Ecto neural progenitor cell (in vitro differentiated cells): ENCODE data around the gene RALGAPB.
"Not testable (repeated sequence)": the region's sequence is repeated elsewhere in the genome, so short reads cannot be mapped to it uniquely, and the experiment has no call there.

Experiments
- DNase-seq: peaks from one replicate; pipeline ENCODE4 v3.0.0-alpha.2; 2018; ENCODE audit warnings: low spot score

Gene RALGAPB

GRCh38 chr20:38585404-38586180 lies 112.9 kb downstream of the RALGAPB start:
- no peak for DNase-seq

- no peak for DNase-seq
Measured at GRCh38 chr20:38586181-38586525, 113.5 kb downstream of the RALGAPB start.

GRCh38 chr20:38588303-38588702 lies 115.7 kb downstream of the RALGAPB start:
- no peak for DNase-seq

GRCh38 chr20:38589351-38589750 lies 116.7 kb downstream of the RALGAPB start:
- no peak for DNase-seq

GRCh38 chr20:38589967-38590675 lies 117.5 kb downstream of the RALGAPB start:
- DNase-seq, result no peak

GRCh38 chr20:38590676-38591473 lies 118.2 kb downstream of the RALGAPB start:
- DNase-seq, result no peak

GRCh38 chr20:38591474-38592410 lies 119.1 kb downstream of the RALGAPB start:
- DNase-seq, result no peak

- not testable (repeated sequence) for DNase-seq
Measured at GRCh38 chr20:38592411-38592790, 119.8 kb downstream of the RALGAPB start.

GRCh38 chr20:38594281-38594680 lies 121.6 kb downstream of the RALGAPB start:
- DNase-seq, result not testable (repeated sequence)

- not testable (repeated sequence) for DNase-seq
Measured at GRCh38 chr20:38595886-38596285, 123.2 kb downstream of the RALGAPB start.

- DNase-seq, result no peak
Measured at GRCh38 chr20:38599410-38599882, 126.8 kb downstream of the RALGAPB start.

GRCh38 chr20:38600057-38600456 lies 127.4 kb downstream of the RALGAPB start:
- DNase-seq, result no peak

- peak; percentile 64 for DNase-seq
Measured at GRCh38 chr20:38601216-38602184, 128.9 kb downstream of the RALGAPB start, which contains the start of gene ARHGAP40. ARHGAP40 (plus strand) TSS chr20:38601809.

GRCh38 chr20:38602185-38602581 lies 129.5 kb downstream of the RALGAPB start:
- DNase-seq, result no peak

- DNase-seq, result no peak
Measured at GRCh38 chr20:38603286-38603685, 130.6 kb downstream of the RALGAPB start.

- no peak for DNase-seq
Measured at GRCh38 chr20:38604873-38605303, 132.2 kb downstream of the RALGAPB start.

- no peak for DNase-seq
Measured at GRCh38 chr20:38607351-38607750, 134.7 kb downstream of the RALGAPB start.

GRCh38 chr20:38608188-38608587 lies 135.5 kb downstream of the RALGAPB start:
- DNase-seq, result no peak

GRCh38 chr20:38609815-38610214 lies 137.2 kb downstream of the RALGAPB start:
- no peak for DNase-seq

GRCh38 chr20:38610521-38610920 lies 137.9 kb downstream of the RALGAPB start:
- no peak for DNase-seq
